ENCODE results near the gene PLXDC2.

- TF ChIP-seq CTCF (IDR thresholded peaks at IDR 0.05; ENCODE audit: low read depth, low read length, poor library complexity, severe bottlenecking) (no peak), EZH2phosphoT487 (IDR thresholded peaks at IDR 0.05; ENCODE audit: borderline replicate concordance, low read length) (no peak)
Observed at GRCh38 chr10:20234579-20234978, 418.3 kb downstream of the PLXDC2 start.
